Neural crest cell (in vitro differentiated cells): ENCODE data around the gene PPFIBP1. TPM values are rescaled to one million over a fixed set of nuclear protein-coding genes. Genes with fewer than 3 reads are reported as not detected.
A peak's percentile ranks its signal among the peaks of the same experiment; 100 is the strongest.
"Not testable (repeated sequence)": the region's sequence is repeated elsewhere in the genome, so short reads cannot be mapped to it uniquely, and the experiment has no call there.

Experiments
- DNase-seq: peaks from one replicate; pipeline ENCODE4 v3.0.0; 2021; ENCODE audit warnings: low read depth, mixed read lengths, low spot score
- H3K27ac Mint-ChIP-seq: one replicate; pipeline ENCODE4 v1.8.0; 2021; ENCODE audit warnings: mild to moderate bottlenecking, mixed read lengths; ENCODE audit not compliant: unreplicated experiment
- H3K27me3 Mint-ChIP-seq: 2 replicates; pipeline ENCODE4 v1.8.0; 2021; ENCODE audit warnings: low read depth, mild to moderate bottlenecking, mixed read lengths
- H3K36me3 Mint-ChIP-seq: 2 replicates; pipeline ENCODE4 v1.8.0; 2021; ENCODE audit warnings: low read depth, mild to moderate bottlenecking, mixed read lengths
- H3K4me1 Mint-ChIP-seq: 2 replicates; pipeline ENCODE4 v1.8.0; 2021; ENCODE audit warnings: mixed read lengths
- H3K4me3 Mint-ChIP-seq: one replicate; pipeline ENCODE4 v1.8.0; 2021; ENCODE audit warnings: mild to moderate bottlenecking, mixed read lengths
- H3K9me3 Mint-ChIP-seq: 2 replicates; pipeline ENCODE4 v1.8.0; 2021; ENCODE audit warnings: mixed read lengths
- total RNA-seq: library from RNA; stranded (reverse); gene quantifications from 2 replicates; pipeline ENCODE4 v1.2.1, GENCODE V29; 2021
- TF ChIP-seq, protein P1 (sequence below): fragments of 200-600 bp; sonication (generic); conservative IDR thresholded peaks from 2 replicates; pipeline ENCODE4 v1.5.0; 2021; ENCODE audit warnings: antibody characterized with exemption, mild to moderate bottlenecking

PPFIBP1 gene
- total RNA-seq, 1 donor from 2014 or later, result 47.5 TPM

DNA sequence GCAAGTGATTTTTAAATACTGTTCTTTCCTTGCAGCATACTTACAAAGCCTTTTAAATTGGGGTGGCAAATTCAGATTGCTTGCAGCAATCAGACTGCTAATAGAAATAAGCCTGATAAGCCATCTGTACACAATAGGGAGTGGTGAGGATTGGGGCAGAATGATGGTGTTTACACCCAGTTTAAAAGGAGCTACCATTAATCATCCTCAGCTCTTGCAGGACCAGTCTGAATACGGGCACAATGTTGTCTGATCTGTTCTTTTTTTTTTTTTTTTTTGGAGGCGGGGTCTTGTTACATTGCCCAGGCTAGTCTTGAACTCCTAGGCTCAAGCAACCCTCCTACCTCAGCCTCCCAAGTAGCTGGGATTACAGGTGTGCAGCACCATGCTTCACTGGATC, 122.1 kb downstream of the PPFIBP1 start:
- TF ChIP-seq, protein P1, sequence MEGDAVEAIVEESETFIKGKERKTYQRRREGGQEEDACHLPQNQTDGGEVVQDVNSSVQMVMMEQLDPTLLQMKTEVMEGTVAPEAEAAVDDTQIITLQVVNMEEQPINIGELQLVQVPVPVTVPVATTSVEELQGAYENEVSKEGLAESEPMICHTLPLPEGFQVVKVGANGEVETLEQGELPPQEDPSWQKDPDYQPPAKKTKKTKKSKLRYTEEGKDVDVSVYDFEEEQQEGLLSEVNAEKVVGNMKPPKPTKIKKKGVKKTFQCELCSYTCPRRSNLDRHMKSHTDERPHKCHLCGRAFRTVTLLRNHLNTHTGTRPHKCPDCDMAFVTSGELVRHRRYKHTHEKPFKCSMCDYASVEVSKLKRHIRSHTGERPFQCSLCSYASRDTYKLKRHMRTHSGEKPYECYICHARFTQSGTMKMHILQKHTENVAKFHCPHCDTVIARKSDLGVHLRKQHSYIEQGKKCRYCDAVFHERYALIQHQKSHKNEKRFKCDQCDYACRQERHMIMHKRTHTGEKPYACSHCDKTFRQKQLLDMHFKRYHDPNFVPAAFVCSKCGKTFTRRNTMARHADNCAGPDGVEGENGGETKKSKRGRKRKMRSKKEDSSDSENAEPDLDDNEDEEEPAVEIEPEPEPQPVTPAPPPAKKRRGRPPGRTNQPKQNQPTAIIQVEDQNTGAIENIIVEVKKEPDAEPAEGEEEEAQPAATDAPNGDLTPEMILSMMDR, result no peak
- no peaks in the 10 kb centered on the region for H3K9me3 Mint-ChIP-seq

DNA sequence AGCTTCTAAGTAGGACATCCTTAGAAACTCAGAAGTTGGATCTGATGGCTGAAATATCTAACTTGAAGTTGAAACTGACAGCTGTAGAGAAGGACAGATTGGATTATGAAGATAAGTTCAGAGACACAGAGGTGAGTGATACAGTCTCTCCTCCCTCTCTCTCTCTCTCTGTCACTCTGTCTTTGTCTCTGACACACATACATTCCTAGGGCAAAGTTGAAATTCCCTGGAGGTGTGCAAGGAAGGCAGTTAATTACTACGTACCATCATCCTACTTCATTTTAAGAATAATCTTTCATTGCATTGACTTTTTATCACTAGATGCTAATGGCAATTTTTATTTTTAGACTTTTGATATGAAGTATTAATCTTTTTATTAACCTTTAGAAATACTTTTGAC, 126.0 kb downstream of the PPFIBP1 start:
- H3K4me1 Mint-ChIP-seq, result no peaks in the 10 kb centered on the region
- H3K9me3 Mint-ChIP-seq, result no peaks in the 10 kb centered on the region
- H3K36me3 Mint-ChIP-seq, result peaks cover 7% of the 10 kb centered on the region
- H3K4me3 Mint-ChIP-seq, result no peak overlapping the region
- H3K27ac Mint-ChIP-seq, result no peak overlapping the region
- no peak for DNase-seq
- H3K27me3 Mint-ChIP-seq, result no peaks in the 10 kb centered on the region
- TF ChIP-seq, protein P1, result no peak

More for the DNA sequence above, 122.1 kb downstream of the PPFIBP1 start:
- H3K27ac Mint-ChIP-seq, result no peak overlapping the region
- peaks cover 10% of the 10 kb centered on the region for H3K36me3 Mint-ChIP-seq
- no peak for DNase-seq
- no peaks in the 10 kb centered on the region for H3K4me1 Mint-ChIP-seq
- H3K4me3 Mint-ChIP-seq, result no peak overlapping the region
- no peaks in the 10 kb centered on the region for H3K27me3 Mint-ChIP-seq

DNA sequence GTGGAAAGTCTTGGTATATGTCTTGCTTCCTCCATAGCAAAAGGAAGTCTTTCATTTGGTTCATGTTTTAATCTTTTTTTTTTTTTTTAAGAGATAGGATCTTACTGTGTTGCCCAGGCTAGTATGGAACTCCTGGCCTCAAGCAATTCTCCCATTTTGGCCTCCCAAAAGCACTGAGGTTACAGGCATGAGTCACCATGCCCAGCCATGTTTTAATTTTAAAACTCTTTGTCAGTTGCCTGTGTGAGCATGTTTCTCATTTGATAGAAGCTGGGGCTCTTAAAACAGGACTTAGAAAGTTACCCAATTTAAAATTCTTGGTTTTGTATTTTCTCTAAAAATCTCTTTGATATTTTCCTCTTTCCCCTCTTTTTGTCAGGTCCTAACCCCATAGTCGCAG, 127.2 kb downstream of the PPFIBP1 start:
- H3K27me3 Mint-ChIP-seq, result no peaks in the 10 kb centered on the region
- no peaks in the 10 kb centered on the region for H3K4me1 Mint-ChIP-seq
- no peak for DNase-seq
- H3K9me3 Mint-ChIP-seq, result no peaks in the 10 kb centered on the region
- H3K4me3 Mint-ChIP-seq, result no peak overlapping the region
- TF ChIP-seq, protein P1, result no peak
- peaks cover 7% of the 10 kb centered on the region for H3K36me3 Mint-ChIP-seq
- H3K27ac Mint-ChIP-seq, result no peak overlapping the region

DNA sequence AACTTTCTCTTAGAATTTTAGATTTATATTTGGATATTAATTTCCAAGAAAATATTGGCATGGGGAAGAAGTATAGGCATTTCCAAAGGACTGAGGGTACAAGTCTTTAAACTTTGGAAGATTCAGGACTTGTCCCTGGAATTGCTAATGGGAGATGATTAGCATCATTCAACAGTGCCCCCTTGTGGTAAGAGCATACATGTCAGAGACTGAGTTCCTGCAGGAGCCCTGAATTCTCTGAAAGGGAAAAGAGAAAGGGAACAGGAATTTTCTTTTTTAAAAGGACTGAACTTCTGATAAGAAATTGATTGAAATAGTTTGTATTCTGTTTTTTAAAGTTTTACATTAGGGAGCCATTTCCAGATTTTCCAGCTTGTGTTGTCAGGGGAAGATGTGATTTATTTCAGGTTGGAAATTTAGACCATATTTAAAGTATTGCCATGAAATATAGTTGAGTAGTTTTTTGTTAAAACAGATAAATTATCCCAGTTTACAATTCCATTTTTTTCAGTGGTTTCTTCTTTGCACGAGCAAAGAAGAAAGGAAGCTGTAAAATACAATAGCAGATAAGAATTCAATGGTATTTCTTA, 128.3 kb downstream of the PPFIBP1 start:
- H3K27ac Mint-ChIP-seq, result no peak overlapping the region
- peak; percentile 61 for DNase-seq
- H3K36me3 Mint-ChIP-seq, result peaks cover 6% of the 10 kb centered on the region
- no peaks in the 10 kb centered on the region for H3K27me3 Mint-ChIP-seq
- TF ChIP-seq, protein P1, result peak; percentile 100
- H3K9me3 Mint-ChIP-seq, result no peaks in the 10 kb centered on the region
- no peak overlapping the region for H3K4me3 Mint-ChIP-seq
- no peaks in the 10 kb centered on the region for H3K4me1 Mint-ChIP-seq

DNA sequence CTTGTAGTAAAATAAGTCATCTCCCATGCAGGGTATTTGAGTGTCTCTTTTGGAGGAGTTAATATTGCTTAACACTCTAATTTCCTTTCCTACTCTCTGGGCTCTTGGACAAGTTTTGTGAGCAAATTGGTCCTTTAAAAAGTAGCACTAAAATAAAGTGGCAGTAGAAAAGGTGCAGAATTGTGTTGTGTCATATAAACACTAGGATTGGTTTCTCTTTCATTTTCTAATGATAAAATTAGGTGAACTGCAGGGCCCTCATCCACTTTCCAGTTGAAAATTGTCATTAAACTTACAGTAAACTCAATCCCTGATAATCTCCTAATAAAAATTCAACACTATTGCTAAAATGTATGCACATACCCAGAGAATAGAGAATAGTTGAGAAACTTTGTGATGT, 129.7 kb downstream of the PPFIBP1 start:
- Mint-ChIP-seq H3K27ac (no peak overlapping the region), H3K4me3 (no peak overlapping the region), H3K27me3 (no peaks in the 10 kb centered on the region), H3K9me3 (no peaks in the 10 kb centered on the region), H3K4me1 (no peaks in the 10 kb centered on the region), H3K36me3 (no peaks in the 10 kb centered on the region)
- TF ChIP-seq, protein P1, result no peak
- no peak for DNase-seq

DNA sequence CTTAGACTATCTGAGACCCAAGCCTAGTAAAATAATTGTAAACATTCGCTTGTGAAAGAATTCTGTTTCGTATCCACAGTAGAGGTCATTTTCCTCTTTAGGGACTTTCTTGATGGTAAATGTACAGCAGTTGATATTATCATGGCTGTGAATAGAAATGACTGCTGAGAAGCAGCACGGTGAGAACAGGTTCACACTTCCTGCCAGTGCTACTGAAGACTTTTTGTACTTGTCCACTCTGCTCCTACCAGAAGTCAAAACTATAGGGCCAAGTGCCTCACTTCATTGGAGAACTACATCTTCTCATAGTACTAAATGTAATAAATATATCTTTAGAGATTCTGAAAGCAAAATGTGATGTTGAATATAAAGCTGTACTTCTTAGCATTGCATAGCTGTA, 131.5 kb downstream of the PPFIBP1 start:
- not testable (repeated sequence) for H3K27ac Mint-ChIP-seq, H3K4me1 Mint-ChIP-seq, H3K27me3 Mint-ChIP-seq, H3K9me3 Mint-ChIP-seq, DNase-seq, H3K4me3 Mint-ChIP-seq, H3K36me3 Mint-ChIP-seq
